K562 (cell line): ENCODE results near the gene TUBG2. TPM values are rescaled to one million over a fixed set of nuclear protein-coding genes. Genes with fewer than 3 reads are reported as not detected.

Source experiments
- CHD1 ChIP-seq: fragments of 200-600 bp; sonication (generic); IDR thresholded peaks from one replicate; pipeline ENCODE4 v1.6.1; 2012; ENCODE audit warnings: mild to moderate bottlenecking, moderate library complexity, low read length, inconsistent platforms
- ELF1 ChIP-seq: fragments of 200-800 bp; sonication (Bioruptor generic); IDR thresholded peaks from 2 replicates; pipeline ENCODE4 v1.6.1; 2016; ENCODE audit warnings: missing genetic modification characterization, missing compliant biosample characterization
- FOXK1 ChIP-seq: sonication (generic); formaldehyde crosslinking; IDR thresholded peaks from 2 replicates; pipeline ENCODE4 v1.8.0; 2022; ENCODE audit warnings: missing genetic modification reagents, mild to moderate bottlenecking, borderline replicate concordance
- HMGN3 ChIP-seq: IDR thresholded peaks from 2 replicates; pipeline ENCODE4 v1.6.1; 2011; ENCODE audit warnings: borderline replicate concordance, low read depth, mild to moderate bottlenecking, mixed read lengths, low read length; ENCODE audit not compliant: insufficient read length; ENCODE audit errors: extremely low read depth
- L3MBTL2 ChIP-seq: fragments of 450-650 bp; IDR thresholded peaks from 2 replicates; pipeline ENCODE4 v1.6.1; 2016; ENCODE audit warnings: mild to moderate bottlenecking, moderate library complexity
- MCM5 ChIP-seq: fragments of 450-650 bp; IDR thresholded peaks from 2 replicates; pipeline ENCODE4 v1.6.1; 2016; ENCODE audit warnings: low read depth
- MECOM ChIP-seq: fragments of 250-450 bp; sonication (Bioruptor Pico); IDR thresholded peaks from 2 replicates; pipeline ENCODE4 v1.8.0; 2022; ENCODE audit warnings: inconsistent platforms
- SIRT6 ChIP-seq: IDR thresholded peaks from one replicate; pipeline ENCODE4 v1.6.1; 2012; ENCODE audit warnings: low read depth, mild to moderate bottlenecking, control low read depth, inconsistent platforms, low read length, moderate library complexity
- SRSF1 ChIP-seq: fragments of 200-400 bp; formaldehyde crosslinking; IDR thresholded peaks from 2 replicates; pipeline ENCODE4 v1.6.1; 2017; ENCODE audit warnings: mild to moderate bottlenecking, low read depth, low read length, moderate library complexity
- ZNF407 ChIP-seq: fragments of 450-650 bp; IDR thresholded peaks from 2 replicates; pipeline ENCODE4 v1.6.1; 2016; ENCODE audit warnings: low read depth
- polyA plus RNA-seq, 8 experiments: library from polyadenylated mRNA; depleted of rRNA in 4 of 8; stranded (reverse) in 5 of 8; unstranded in 3 of 8; fragments of >200 nt; fragmentation: Nextera tagmentation in 2 of 8; fragmentation: Illumina TruSeq in 1 of 8; extraction: Ambion mirVana in 2 of 8; extraction: Trizol in 1 of 8; gene quantifications; 2 replicates each; pipeline versions ENCODE4 v1.2.1 to v1.2.3, GENCODE V29; 2011 to 2014; ENCODE audit warnings: inconsistent platforms in 1 of 8, missing spikeins in 1 of 8
- total RNA-seq, 7 experiments: library from RNA; depleted of rRNA in 6 of 7; stranded (reverse); fragments of >200 nt in 6 of 7; fragmentation: Illumina TruSeq in 2 of 7; extraction: Trizol in 2 of 7; gene quantifications; 2 replicates each; pipeline versions ENCODE4 v1.2.1 to v1.2.3, GENCODE V29; 2011 to 2021; ENCODE audit warnings: low replicate concordance in 1 of 7

The TUBG2 gene
- total and polyA plus RNA-seq, 9 of the 15 experiments (the other 6 are each of a cell fraction or from before 2014, with no cell fraction given): 0.09 to 0.80 (median 0.24) TPM; not detected in 2

- TF ChIP-seq HMGN3 (no peak), CHD1 (no peak), SRSF1 (no peak), L3MBTL2 (no peak), ELF1 (tag) (no peak), ZNF407 (no peak), FOXK1 (CRISPR knock-in tag) (no peak), MCM5 (no peak), SIRT6 (no peak), MECOM (CRISPR knock-in tag) (0 out of 2 replicates have a peak, but pooled peaks have one; percentile 40)
These were observed 29.6 kb upstream of the TUBG2 start (continued) for GRCh38 chr17:42629411-42630009.
